HG02852 (cell line): Measurements from ENCODE around the gene CCDC102B.
"Not testable (repeated sequence)": the region's sequence is repeated elsewhere in the genome, so short reads cannot be mapped to it uniquely, and the experiment has no call there.

Experiments
- ATAC-seq: cut with Tn5 transposase; IDR thresholded peaks from one replicate; pipeline ENCODE4 v1.9.1; 2021; ENCODE audit warnings: mild to moderate bottlenecking, moderate library complexity; ENCODE audit not compliant: unreplicated experiment

The CCDC102B gene

DNA sequence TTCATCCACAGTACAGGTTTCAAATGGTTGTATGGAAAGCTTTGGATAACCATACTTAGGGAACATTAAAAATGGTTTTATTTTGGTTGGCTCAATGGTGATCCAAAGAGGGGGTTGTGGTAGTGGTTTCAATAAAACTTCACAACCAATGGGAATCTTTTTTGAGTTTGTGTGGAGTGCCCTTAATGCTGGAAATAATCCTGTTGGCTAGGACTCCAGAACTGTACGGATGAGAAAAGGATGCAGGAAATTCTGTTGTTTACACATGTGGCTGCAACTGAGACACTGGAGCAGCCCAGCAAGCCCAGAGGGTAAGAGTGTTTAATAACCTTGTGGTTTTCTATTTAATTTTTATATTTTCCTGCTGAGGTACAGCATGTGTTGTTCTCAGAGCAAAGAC lies at the start of gene CCDC102B:
TSS of gene CCDC102B (plus strand) at position 210 of the 400 bp plus-strand sequence. CDS start 38,684 bp downstream, outside the sequence.
- ATAC-seq: no peak

DNA sequence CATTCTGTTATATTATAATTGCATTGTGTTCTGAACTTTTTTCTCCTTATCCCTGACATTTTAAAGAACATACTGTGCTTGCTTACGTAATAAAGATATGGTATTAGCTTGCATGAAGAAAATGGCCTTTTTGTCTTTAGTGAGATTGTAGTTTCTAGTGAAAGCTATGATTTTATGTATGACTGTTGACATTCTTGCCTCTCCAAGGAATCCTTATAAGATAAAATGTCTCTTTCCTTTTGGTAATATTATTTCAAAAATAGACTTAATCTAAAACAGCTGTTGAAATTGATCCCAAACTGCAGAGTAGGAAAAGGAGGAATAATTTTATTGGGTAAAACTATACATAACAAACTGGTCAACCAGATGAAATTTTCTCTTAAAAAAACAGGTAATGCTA lies 40.8 kb upstream of the CCDC102B start:
- ATAC-seq: no peak

DNA sequence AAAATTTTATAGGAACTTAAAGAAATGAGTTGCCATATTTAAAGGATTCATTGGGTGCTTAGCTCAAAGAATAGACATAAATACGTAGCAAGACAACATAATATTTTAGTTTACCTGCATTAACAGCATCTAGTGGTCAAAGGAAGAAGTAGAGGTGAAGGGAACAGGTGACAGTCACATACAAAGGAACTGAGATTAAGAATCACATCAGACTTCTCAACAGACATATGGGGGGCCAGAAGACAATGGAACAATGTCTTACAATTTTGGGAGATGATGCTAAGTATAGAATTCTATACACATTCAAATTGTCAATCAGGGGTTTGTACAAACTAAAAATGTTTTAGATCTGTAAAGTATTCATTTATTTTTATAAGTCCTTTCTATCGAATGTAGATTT lies 38.6 kb upstream of the CCDC102B start:
- no peak for ATAC-seq

- no peak for ATAC-seq
Measured at GRCh38 chr18:68763083-68763482, 34.8 kb upstream of the CCDC102B start.

DNA sequence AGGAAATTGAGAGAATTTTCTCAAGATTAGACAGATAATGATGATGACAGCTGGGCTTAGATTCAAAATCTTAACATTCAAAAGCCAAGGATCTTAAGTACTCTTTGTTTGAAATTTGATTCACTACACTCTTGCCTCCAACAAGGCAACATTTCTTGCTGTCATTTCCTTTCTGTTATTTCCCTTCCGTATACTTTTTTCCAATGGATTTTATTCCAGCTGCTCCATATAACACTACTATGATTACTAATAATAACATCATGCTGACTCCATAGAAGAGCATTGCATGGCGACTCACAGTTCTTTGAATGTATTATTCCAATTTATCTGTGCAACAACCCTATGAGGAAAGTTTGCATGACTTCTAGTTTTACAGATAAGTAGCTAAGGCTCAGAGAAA lies 33.9 kb upstream of the CCDC102B start:
- ATAC-seq: no peak

- ATAC-seq: no peak
Measured at GRCh38 chr18:68766433-68766832, 31.4 kb upstream of the CCDC102B start.

DNA sequence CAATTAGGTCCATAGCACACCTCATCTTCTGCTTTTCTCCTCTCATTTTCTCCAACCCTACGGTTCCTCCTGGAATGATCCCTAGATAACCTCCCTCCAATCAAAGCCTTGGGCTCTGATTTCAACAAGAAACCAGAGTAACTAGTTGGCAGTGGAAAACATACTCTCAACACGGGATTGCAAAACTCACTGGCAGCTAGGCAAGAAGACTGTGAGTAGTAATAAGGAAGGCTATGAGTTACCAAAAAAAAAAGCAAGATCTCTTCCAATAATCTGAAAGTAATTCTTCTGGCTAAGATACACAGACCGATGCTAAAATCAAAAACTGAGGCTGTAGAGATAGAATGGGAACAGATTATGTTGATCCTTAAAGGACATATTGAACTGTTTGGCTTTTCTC lies 28.4 kb upstream of the CCDC102B start:
- ATAC-seq: no peak

- no peak for ATAC-seq
Measured at GRCh38 chr18:68772268-68772667, 25.6 kb upstream of the CCDC102B start.

- no peak for ATAC-seq
Measured at GRCh38 chr18:68778280-68778886, 19.5 kb upstream of the CCDC102B start.

- ATAC-seq: no peak
Measured at GRCh38 chr18:68779169-68779568, 18.7 kb upstream of the CCDC102B start.

GRCh38 chr18:68780802-68781635 lies 16.9 kb upstream of the CCDC102B start:
- no peak for ATAC-seq

DNA sequence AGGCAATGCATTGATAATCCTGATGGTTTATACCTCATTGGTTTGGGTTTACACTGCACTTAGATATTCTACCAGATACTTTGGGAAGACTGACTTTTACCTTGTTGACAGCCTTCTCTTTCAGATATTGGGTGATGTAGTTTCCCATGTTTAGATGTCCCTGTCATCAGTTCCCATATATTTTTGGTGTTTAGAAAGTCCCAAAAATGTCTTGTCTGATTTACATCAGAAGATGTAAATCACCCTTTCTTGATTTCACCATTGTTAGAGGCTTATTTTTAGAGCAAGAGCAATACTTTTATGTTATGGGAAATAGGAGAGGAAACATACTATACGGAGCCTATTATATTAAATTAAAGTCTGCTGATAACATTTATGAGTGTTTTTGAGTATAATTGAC lies 14.4 kb upstream of the CCDC102B start:
- no peak for ATAC-seq

- ATAC-seq: no peak
Measured at GRCh38 chr18:68784071-68784470, 13.8 kb upstream of the CCDC102B start.

DNA sequence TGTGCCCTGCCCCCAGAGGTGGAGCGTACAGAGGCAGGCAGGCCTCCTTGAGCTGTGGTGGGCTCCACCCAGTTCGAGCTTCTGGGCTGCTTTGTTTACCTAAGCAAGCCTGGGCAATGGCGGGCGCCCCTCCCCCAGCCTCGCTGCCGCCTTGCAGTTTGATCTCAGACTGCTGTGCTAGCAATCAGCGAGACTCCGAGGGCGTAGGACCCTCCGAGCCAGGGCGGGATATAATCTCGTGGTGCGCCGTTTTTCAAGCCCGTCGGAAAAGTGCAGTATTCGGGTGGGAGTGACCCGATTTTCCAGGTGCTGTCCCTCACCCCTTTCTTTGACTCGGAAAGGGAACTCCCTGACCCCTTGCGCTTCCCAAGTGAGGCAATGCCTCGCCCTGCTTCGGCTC lies 7.6 kb upstream of the CCDC102B start:
- ATAC-seq: not testable (repeated sequence)

DNA sequence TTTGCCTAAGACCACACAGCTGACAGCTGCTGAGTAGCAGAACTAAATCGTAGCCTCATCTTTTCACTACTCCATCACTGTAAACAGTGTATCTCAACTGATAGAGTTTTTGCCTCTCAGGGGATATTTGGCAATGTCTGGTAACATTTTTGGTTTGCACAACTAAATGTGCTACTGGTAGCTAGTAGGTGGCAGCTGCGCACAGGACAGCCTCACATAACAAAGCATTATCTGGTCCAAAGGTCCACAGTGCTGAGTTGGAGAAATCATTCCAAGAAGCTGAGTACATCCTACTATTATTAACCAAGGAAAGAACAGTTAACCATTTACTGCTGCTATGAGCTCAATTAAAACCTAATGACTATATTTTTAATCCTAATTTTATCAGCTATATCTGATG lies 6.1 kb upstream of the CCDC102B start:
- ATAC-seq: no peak

GRCh38 chr18:68793951-68794350 lies 3.9 kb upstream of the CCDC102B start:
- no peak for ATAC-seq

DNA sequence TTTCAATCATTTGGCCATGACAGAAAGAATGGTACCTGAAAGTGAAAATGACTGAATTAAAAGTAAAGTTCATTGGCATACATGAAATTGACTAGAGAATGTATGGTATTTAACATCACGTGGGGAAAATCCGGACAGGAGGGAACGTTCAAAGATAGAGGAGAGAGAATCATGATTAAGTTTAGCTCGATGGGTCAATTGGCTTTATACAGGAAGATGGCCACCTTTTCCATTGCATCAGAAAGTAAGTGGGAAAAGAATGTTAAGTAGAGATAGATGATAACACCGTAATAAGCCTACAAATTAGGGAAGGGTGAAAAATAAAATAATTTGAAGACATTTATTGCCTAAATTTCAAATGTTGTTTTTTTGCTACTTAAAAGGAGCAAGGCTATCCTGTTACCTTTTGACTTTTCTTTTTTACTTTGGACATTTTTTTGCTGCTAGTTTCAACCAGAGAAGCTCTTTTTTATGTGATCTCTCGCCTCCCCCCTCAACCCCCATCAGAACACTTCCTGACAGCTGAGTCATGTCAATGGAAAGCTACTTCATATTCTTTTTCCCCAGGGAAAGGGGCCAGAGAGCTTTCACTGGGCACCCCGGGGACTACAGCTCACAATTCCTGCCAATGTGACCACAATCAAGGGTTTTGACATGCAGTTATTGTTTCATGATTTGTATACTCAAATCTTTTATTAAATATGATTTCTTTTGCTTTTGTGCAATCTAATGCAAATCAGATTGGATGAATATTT lies 767 bp upstream of the CCDC102B start:
- ATAC-seq: no peak

DNA sequence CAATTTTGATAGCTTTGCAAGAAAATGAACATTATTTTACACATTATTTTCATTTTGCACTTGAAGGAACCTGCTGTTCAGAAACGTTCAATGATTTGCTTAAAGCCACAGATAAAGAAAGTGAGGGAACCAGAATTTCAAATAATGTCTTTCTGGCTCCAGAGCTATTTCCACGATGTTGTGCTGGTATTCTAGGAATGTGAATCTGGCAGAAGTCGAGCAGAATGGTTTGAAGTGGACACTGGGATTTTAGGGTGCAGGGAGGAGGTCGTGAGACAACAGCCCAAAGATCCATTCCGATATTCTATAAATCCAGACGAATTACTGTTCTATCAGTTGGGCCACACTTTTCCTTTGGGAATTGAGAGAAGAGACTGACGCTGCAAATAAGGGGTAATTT lies 2.2 kb downstream of the CCDC102B start:
- no peak for ATAC-seq

DNA sequence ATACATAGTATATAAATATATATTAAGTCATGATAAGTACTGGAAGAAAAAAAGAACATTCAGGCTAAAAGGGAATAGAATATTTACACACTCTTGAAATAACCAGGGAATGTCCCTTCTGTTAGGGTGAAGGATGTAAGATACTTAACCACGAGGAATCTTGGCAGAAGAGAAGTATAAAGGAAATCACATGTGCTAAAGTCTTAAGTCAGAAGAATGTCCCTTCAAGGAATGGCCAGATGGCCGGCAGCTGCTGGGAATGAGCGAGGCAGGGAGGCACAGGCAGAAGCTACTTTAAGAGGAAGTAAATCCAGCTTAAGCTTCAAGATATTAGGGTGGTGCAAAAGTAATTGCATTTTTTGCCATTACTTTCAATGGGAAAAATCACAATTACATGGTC lies 5.5 kb downstream of the CCDC102B start:
- ATAC-seq: no peak

- no peak for ATAC-seq
Measured at GRCh38 chr18:68817584-68817983, 19.7 kb downstream of the CCDC102B start.

GRCh38 chr18:68818584-68818983 lies 20.7 kb downstream of the CCDC102B start:
- ATAC-seq: no peak

DNA sequence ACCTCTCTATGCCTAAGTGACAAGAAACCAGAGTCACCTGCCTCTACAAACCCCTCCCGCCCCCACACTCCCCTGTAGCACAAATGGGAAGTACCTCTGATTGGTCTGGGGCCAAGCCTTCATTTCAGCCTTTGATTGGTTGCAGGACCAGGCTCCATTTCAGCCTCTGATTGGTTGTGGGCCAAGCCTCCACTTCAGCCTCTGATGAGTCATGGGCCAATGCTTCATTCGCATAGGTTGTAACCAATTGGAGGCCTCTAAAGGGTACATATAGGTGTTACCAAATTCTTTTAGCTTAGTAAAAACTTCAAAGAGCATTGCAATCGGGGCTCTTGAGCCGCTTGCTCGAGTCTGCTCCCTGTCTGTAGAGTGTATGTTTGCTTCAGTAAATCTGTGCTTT lies 25.0 kb downstream of the CCDC102B start:
- no peak for ATAC-seq
